Measurements from ENCODE around the gene LRTM2.

DNA sequence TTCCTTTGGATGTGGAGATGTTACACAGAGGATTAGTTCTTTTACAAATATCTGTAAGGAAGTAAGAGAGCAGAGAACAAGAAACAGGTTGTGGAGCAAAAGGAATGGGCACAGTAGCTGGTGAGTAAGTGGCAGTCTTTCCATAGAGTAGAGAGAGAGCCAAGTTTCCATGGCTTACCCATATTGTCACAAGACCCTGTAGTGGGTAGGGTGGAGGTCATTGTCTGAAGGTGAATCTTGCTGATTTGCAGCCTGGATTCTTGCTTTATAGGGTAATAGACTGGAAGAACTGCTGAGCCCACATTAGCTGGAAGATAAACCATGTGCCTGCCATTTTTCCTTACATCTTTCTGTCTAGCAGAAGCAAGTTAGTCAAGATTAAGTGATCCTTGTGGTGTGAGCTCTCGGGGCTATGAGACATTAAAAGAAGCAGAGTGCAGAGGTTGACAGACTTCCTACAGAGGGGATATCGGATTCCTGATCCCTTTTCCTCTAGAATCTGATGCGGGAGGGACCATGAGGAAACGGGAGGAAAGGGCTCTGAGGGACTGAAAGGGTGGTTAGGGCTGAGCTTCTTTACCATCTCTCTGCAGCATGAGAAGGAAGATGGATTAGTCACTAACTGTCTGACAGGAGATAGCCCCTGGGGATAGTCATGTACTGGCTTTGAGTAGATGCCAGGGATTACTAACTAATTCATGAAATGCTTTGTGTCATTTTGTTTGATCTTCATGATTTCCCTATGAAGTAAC is 44.0 kb upstream of the LRTM2 start:
- TF ChIP-seq, protein P1, sequence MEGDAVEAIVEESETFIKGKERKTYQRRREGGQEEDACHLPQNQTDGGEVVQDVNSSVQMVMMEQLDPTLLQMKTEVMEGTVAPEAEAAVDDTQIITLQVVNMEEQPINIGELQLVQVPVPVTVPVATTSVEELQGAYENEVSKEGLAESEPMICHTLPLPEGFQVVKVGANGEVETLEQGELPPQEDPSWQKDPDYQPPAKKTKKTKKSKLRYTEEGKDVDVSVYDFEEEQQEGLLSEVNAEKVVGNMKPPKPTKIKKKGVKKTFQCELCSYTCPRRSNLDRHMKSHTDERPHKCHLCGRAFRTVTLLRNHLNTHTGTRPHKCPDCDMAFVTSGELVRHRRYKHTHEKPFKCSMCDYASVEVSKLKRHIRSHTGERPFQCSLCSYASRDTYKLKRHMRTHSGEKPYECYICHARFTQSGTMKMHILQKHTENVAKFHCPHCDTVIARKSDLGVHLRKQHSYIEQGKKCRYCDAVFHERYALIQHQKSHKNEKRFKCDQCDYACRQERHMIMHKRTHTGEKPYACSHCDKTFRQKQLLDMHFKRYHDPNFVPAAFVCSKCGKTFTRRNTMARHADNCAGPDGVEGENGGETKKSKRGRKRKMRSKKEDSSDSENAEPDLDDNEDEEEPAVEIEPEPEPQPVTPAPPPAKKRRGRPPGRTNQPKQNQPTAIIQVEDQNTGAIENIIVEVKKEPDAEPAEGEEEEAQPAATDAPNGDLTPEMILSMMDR (IDR thresholded peaks at IDR 0.05): no peak
- no peak for TF ChIP-seq POLR2A (IDR thresholded peaks at IDR 0.05)

Data from sigmoid colon (tissue), 3 donors.